NB4 (cell line): ENCODE measurements around the gene HOXA4.

Experiments
- POLR2A ChIP-seq: IDR thresholded peaks from 2 replicates; pipeline ENCODE4 v1.6.1; 2011; ENCODE audit warnings: mild to moderate bottlenecking; ENCODE audit not compliant: insufficient read length; ENCODE audit errors: extremely low read depth
- TF ChIP-seq, protein P1 (sequence below): IDR thresholded peaks from one replicate; pipeline ENCODE4 v1.5.1; 2012; ENCODE audit warnings: low read depth, low read length

DNA sequence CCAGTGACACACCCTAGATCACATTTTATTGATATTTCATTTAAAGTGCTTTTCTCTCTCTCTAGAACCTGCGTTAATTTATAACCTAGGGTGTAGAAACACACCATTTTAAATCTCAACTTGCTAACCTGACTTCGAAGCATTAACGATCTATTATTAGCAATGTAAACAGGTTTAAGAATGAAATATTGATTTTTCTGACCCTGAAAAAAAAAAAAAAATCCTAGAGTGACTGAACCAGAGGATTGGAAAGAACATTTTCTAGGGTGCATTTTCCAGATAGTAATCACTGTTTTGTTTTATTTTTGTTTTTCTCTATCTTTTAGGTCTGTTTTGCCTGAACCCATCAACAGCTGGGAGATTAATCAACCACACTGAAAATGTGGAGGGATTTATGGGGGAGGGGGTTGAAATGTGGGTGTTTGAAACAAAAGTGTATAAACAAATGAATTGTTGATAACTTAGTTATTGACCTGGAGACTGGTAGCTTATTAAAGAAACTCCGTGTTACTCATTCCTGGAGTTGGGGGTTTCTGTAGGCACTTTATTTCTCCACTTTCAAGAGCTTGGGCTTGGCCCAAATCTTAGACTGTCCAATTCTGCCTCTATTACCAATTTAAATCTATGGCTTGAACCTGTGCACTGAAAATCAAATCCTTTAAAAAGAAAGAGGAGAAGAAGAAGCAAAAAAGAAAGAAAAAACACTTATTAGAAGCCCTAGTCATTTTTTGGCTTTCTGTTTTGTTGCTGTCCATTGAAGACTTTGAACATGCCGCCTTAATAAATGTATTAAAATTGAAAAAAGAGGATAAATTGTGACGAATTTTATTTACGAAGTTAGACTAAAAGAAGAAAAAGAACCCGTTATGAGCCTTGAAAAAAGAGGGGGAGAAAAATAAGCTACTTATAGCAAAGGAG, 30.8 kb downstream of the HOXA4 start:
- TF ChIP-seq POLR2A = no peak
- TF ChIP-seq, protein P1, sequence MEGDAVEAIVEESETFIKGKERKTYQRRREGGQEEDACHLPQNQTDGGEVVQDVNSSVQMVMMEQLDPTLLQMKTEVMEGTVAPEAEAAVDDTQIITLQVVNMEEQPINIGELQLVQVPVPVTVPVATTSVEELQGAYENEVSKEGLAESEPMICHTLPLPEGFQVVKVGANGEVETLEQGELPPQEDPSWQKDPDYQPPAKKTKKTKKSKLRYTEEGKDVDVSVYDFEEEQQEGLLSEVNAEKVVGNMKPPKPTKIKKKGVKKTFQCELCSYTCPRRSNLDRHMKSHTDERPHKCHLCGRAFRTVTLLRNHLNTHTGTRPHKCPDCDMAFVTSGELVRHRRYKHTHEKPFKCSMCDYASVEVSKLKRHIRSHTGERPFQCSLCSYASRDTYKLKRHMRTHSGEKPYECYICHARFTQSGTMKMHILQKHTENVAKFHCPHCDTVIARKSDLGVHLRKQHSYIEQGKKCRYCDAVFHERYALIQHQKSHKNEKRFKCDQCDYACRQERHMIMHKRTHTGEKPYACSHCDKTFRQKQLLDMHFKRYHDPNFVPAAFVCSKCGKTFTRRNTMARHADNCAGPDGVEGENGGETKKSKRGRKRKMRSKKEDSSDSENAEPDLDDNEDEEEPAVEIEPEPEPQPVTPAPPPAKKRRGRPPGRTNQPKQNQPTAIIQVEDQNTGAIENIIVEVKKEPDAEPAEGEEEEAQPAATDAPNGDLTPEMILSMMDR = no peak
